GM23338 (cell line): ENCODE measurements around the gene ABI1.

ENCODE experiments used
- CREB1 ChIP-seq: fragments of 250-450 bp; sonication (Bioruptor Pico); IDR thresholded peaks from 2 replicates; pipeline ENCODE4 v1.5.0; 2020; ENCODE audit warnings: low read depth, mild to moderate bottlenecking, moderate library complexity
- CTCF ChIP-seq, 2 experiments: fragments of 200-600 bp in 1 of 2; sonication (generic) in 1 of 2; conservative IDR thresholded peaks; 2 replicates each; pipeline versions ENCODE4 v1.5.1 to v1.6.1; 2016 to 2017; ENCODE audit warnings: antibody characterized with exemption in 2 of 2, low read depth in 2 of 2, mild to moderate bottlenecking in 2 of 2, moderate library complexity in 1 of 2
- EZH2 ChIP-seq: fragments of 200-600 bp; sonication (generic); IDR thresholded peaks from one replicate; pipeline ENCODE4 v1.8.0; 2017; ENCODE audit warnings: antibody characterized with exemption, mild to moderate bottlenecking, low read depth; ENCODE audit not compliant: unreplicated experiment
- EZH2phosphoT487 ChIP-seq: fragments of 200-600 bp; sonication (generic); IDR thresholded peaks from one replicate; pipeline ENCODE4 v1.8.1; 2018; ENCODE audit warnings: antibody characterized with exemption; ENCODE audit not compliant: unreplicated experiment
- JUNB ChIP-seq: IDR thresholded peaks from one replicate; pipeline ENCODE4 v1.6.1; 2016; ENCODE audit warnings: antibody characterized with exemption; ENCODE audit not compliant: unreplicated experiment
- NANOG ChIP-seq: IDR thresholded peaks from 2 replicates; pipeline ENCODE4 v1.6.1; 2016; ENCODE audit warnings: antibody characterized with exemption, borderline replicate concordance
- POLR2AphosphoS5 ChIP-seq: IDR thresholded peaks from 2 replicates; pipeline ENCODE4 v1.6.1; 2016; ENCODE audit warnings: antibody characterized with exemption, low read depth
- STAT1 ChIP-seq: IDR thresholded peaks from one replicate; pipeline ENCODE4 v1.6.1; 2016; ENCODE audit warnings: antibody characterized with exemption; ENCODE audit not compliant: unreplicated experiment
- ZNF114 ChIP-seq: fragments of 250-450 bp; sonication (Bioruptor Pico); IDR thresholded peaks from 2 replicates; pipeline ENCODE4 v1.5.0; 2020; ENCODE audit warnings: mild to moderate bottlenecking, moderate library complexity
- ZNF331 ChIP-seq: fragments of 250-450 bp; sonication (Bioruptor Pico); IDR thresholded peaks from 2 replicates; pipeline ENCODE4 v1.5.0; 2020; ENCODE audit warnings: low read depth, mild to moderate bottlenecking, moderate library complexity
- ZNF462 ChIP-seq: fragments of 250-450 bp; sonication (Bioruptor Pico); IDR thresholded peaks from 2 replicates; pipeline ENCODE4 v1.5.0; 2020; ENCODE audit warnings: mild to moderate bottlenecking, moderate library complexity
- TF ChIP-seq, protein P1 (sequence below): IDR thresholded peaks from one replicate; pipeline ENCODE4 v1.6.1; 2018; ENCODE audit warnings: antibody characterized with exemption; ENCODE audit not compliant: unreplicated experiment
- TF ChIP-seq, protein P2 (sequence below): IDR thresholded peaks from 2 replicates; pipeline ENCODE4 v1.6.1; 2016; ENCODE audit warnings: antibody characterized with exemption

DNA sequence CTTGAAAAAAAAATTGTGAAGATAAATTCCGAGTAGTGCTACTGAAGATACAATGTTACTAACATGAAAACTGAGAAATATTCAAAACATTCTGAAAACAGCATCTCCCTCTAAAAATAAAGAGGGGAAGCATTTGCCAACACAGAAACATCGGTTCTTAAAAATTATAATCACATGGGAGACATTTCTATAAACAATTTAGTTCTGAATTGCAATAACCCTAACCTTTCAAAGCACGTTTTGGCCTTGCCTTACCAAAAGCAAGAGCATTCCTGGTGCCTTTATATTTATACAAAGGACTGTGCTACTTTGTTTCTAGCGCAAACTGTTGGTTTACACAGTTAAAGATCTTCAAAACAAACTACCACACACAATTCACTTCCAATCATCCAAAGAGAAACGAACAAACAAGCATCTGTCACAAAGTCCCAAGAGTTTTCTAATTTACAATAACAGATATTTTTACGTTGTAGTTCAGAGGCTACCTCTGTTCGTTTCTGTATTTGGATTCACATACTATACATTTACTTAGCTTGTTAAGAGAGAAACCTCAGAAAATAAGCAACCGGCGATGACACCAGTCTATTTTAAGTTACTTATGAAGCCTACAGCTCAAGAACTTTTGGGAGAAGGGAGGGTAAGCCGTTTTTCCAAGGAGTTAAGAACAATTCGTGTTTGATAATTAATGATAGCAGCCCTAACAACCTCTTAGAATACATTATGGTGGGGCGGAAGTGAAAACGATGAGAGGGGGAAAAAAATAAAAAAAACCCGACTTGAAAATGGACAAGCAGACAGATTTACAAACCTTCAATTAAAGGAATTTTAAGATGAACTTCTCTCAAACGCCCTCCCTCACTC is 1.3 kb downstream of the ABI1 start:
- no peak for TF ChIP-seq NANOG
- no peak for TF ChIP-seq CTCF (conservative IDR thresholded peaks at IDR 0.05; ENCODE audit: low read depth in 2 of 2)
- TF ChIP-seq ZNF114 = no peak
- TF ChIP-seq, protein P1, sequence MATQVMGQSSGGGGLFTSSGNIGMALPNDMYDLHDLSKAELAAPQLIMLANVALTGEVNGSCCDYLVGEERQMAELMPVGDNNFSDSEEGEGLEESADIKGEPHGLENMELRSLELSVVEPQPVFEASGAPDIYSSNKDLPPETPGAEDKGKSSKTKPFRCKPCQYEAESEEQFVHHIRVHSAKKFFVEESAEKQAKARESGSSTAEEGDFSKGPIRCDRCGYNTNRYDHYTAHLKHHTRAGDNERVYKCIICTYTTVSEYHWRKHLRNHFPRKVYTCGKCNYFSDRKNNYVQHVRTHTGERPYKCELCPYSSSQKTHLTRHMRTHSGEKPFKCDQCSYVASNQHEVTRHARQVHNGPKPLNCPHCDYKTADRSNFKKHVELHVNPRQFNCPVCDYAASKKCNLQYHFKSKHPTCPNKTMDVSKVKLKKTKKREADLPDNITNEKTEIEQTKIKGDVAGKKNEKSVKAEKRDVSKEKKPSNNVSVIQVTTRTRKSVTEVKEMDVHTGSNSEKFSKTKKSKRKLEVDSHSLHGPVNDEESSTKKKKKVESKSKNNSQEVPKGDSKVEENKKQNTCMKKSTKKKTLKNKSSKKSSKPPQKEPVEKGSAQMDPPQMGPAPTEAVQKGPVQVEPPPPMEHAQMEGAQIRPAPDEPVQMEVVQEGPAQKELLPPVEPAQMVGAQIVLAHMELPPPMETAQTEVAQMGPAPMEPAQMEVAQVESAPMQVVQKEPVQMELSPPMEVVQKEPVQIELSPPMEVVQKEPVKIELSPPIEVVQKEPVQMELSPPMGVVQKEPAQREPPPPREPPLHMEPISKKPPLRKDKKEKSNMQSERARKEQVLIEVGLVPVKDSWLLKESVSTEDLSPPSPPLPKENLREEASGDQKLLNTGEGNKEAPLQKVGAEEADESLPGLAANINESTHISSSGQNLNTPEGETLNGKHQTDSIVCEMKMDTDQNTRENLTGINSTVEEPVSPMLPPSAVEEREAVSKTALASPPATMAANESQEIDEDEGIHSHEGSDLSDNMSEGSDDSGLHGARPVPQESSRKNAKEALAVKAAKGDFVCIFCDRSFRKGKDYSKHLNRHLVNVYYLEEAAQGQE = no peak
- no peak for TF ChIP-seq POLR2AphosphoS5
- no peak for TF ChIP-seq EZH2phosphoT487
- TF ChIP-seq EZH2 = no peak
- TF ChIP-seq, protein P2, sequence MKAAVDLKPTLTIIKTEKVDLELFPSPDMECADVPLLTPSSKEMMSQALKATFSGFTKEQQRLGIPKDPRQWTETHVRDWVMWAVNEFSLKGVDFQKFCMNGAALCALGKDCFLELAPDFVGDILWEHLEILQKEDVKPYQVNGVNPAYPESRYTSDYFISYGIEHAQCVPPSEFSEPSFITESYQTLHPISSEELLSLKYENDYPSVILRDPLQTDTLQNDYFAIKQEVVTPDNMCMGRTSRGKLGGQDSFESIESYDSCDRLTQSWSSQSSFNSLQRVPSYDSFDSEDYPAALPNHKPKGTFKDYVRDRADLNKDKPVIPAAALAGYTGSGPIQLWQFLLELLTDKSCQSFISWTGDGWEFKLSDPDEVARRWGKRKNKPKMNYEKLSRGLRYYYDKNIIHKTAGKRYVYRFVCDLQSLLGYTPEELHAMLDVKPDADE = no peak
- no peak for TF ChIP-seq CREB1
- no peak for TF ChIP-seq JUNB
- no peak for TF ChIP-seq STAT1
- no peak for TF ChIP-seq ZNF331 (CRISPR knock-in tag)
- no peak for TF ChIP-seq ZNF462 (CRISPR knock-in tag)
